ENCODE data around the gene TAF6.

Gene TAF6

GRCh38 chr7:100157069-100157333 lies 37.8 kb upstream of the TAF6 start:
- no peak overlapping the region for H3K9ac ChIP-seq (ENCODE audit: low read length)
- no peak overlapping the region for H2AFZ ChIP-seq (ENCODE audit: low read depth, low read length)
- H3K4me1 ChIP-seq (ENCODE audit: low read length), result peaks cover 25% of the 10 kb centered on the region
- TF ChIP-seq EZH2phosphoT487 (IDR thresholded peaks at IDR 0.05; ENCODE audit: low read depth) (no peak), CTCF (IDR thresholded peaks at IDR 0.05; ENCODE audit: low read depth, low read length) (no peak)
- no peaks in the 10 kb centered on the region for H3K27me3 ChIP-seq (ENCODE audit: low read depth, low read length)
- peaks cover 11% of the 10 kb centered on the region; the same call in 1 of the 2 replicates for H3K79me2 ChIP-seq (ENCODE audit: low read length)
- no peak overlapping the region for H3K4me3 ChIP-seq (ENCODE audit: low read length)
- peak overlapping the region; percentile 94; the same call in 1 of the 2 replicates for H3K4me2 ChIP-seq (ENCODE audit: low read length)
- H3K36me3 ChIP-seq (replicated peaks; ENCODE audit: low read depth, low read length), result peaks cover 29% of the 10 kb centered on the region
- H3K27ac ChIP-seq (ENCODE audit: low read length), result no peak overlapping the region
- peaks cover 2% of the 10 kb centered on the region; the same call in 1 of the 2 replicates for H4K20me1 ChIP-seq (ENCODE audit: insufficient read depth, low read length)
- H3K9me3 ChIP-seq (ENCODE audit: insufficient read depth, low read length), result no peaks in the 10 kb centered on the region

- no peaks in the 10 kb centered on the region for H3K27me3 ChIP-seq (ENCODE audit: low read depth, low read length)
- no peak overlapping the region for H2AFZ ChIP-seq (ENCODE audit: low read depth, low read length)
- H3K4me3 ChIP-seq (ENCODE audit: low read length), result no peak overlapping the region
- no peak overlapping the region for H3K9ac ChIP-seq (ENCODE audit: low read length)
- TF ChIP-seq EZH2phosphoT487 (IDR thresholded peaks at IDR 0.05; ENCODE audit: low read depth), result no peak
- no peak for TF ChIP-seq CTCF (IDR thresholded peaks at IDR 0.05; ENCODE audit: low read depth, low read length)
- H3K4me1 ChIP-seq (ENCODE audit: low read length), result peaks cover 29% of the 10 kb centered on the region
- H3K36me3 ChIP-seq (replicated peaks; ENCODE audit: low read depth, low read length), result peaks cover 32% of the 10 kb centered on the region
- no peaks in the 10 kb centered on the region for H3K9me3 ChIP-seq (ENCODE audit: insufficient read depth, low read length)
- H4K20me1 ChIP-seq (ENCODE audit: insufficient read depth, low read length), result peaks cover 2% of the 10 kb centered on the region; the same call in 1 of the 2 replicates
- peaks cover 14% of the 10 kb centered on the region; the same call in 1 of the 2 replicates for H3K79me2 ChIP-seq (ENCODE audit: low read length)
- H3K27ac ChIP-seq (ENCODE audit: low read length), result no peak overlapping the region
- H3K4me2 ChIP-seq (ENCODE audit: low read length), result 0 out of 2 replicates have a peak overlapping the region, but pooled peaks have one; percentile 94
Measured at GRCh38 chr7:100156331-100157068, 37.3 kb upstream of the TAF6 start.

- Histone ChIP-seq H3K27ac (ENCODE audit: low read length) (no peak overlapping the region), H3K9ac (ENCODE audit: low read length) (no peak overlapping the region), H3K79me2 (ENCODE audit: low read length) (peaks cover 15% of the 10 kb centered on the region; the same call in 1 of the 2 replicates), H3K9me3 (ENCODE audit: insufficient read depth, low read length) (no peaks in the 10 kb centered on the region), H3K4me3 (ENCODE audit: low read length) (no peak overlapping the region), H3K36me3 (replicated peaks; ENCODE audit: low read depth, low read length) (peaks cover 32% of the 10 kb centered on the region), H3K27me3 (ENCODE audit: low read depth, low read length) (no peaks in the 10 kb centered on the region), H2AFZ (ENCODE audit: low read depth, low read length) (no peak overlapping the region), H3K4me1 (ENCODE audit: low read length) (peaks cover 29% of the 10 kb centered on the region), H4K20me1 (ENCODE audit: insufficient read depth, low read length) (peaks cover 2% of the 10 kb centered on the region; the same call in 1 of the 2 replicates), H3K4me2 (ENCODE audit: low read length) (no peak overlapping the region)
- TF ChIP-seq CTCF (IDR thresholded peaks at IDR 0.05; ENCODE audit: low read depth, low read length) (no peak), EZH2phosphoT487 (IDR thresholded peaks at IDR 0.05; ENCODE audit: low read depth) (no peak)
Measured at GRCh38 chr7:100155553-100156317, 36.6 kb upstream of the TAF6 start.

All from OCI-LY3 (cell line).